Spinal cord (tissue), 10 donors: ENCODE results near the gene ACE2. TPM values are rescaled to one million over a fixed set of nuclear protein-coding genes. Genes with fewer than 3 reads are reported as not detected.

Experiments
- DNase-seq, 6 donors: peaks; one replicate each; pipeline versions ENCODE4 v3.0.0 to v3.0.0-alpha.2; 2013 to 2015; ENCODE audit warnings: low spot score in 6 of 6, low read depth in 4 of 6
- H3K27ac ChIP-seq: one replicate; pipeline ENCODE4 v1.5.1; 2013; ENCODE audit warnings: low read depth, low read length, control low read depth
- H3K27me3 ChIP-seq: one replicate; pipeline ENCODE4 v1.6.1; 2013; ENCODE audit warnings: low read length; ENCODE audit not compliant: control insufficient read depth, insufficient read depth
- H3K36me3 ChIP-seq: one replicate; pipeline ENCODE4 v1.6.1; 2013; ENCODE audit warnings: low read length; ENCODE audit not compliant: control insufficient read depth, insufficient read depth
- H3K4me1 ChIP-seq: one replicate; pipeline ENCODE4 v1.6.1; 2013; ENCODE audit warnings: low read length; ENCODE audit not compliant: control insufficient read depth, insufficient read depth
- H3K4me3 ChIP-seq: one replicate; pipeline ENCODE4 v1.5.1; 2013; ENCODE audit warnings: low read depth, low read length, control low read depth
- H3K9me3 ChIP-seq: one replicate; pipeline ENCODE4 v1.6.1; 2013; ENCODE audit warnings: low read length; ENCODE audit not compliant: control insufficient read depth, insufficient read depth
- WGBS: methylation state at CpG from one replicate; pipeline ENCODE4 v1.1.5; 2013; ENCODE audit warnings: missing lambda C conversion rate; ENCODE audit not compliant: insufficient coverage; 5-methylcytosine and 5-hydroxymethylcytosine counted together
- polyA plus RNA-seq, 2 donors: library from polyadenylated mRNA; unstranded; fragments of 120-200 nt; gene quantifications; one replicate each; pipeline ENCODE4 v1.2.1, GENCODE V29; 2013; ENCODE audit not compliant: insufficient read length in 2 of 2
- total RNA-seq, 2 donors: library from RNA; depleted of rRNA in 1 of 2; stranded (reverse); fragments of 120-200 nt in 1 of 2; fragments of >200 nt in 1 of 2; gene quantifications; one replicate each; pipeline versions ENCODE4 v1.2.3 to v1.2.4, GENCODE V29; 2013 to 2014
- donor health status: healthy.

The ACE2 gene
- total and polyA plus RNA-seq, 4 donors = 0.19 to 1.9 (median 0.29) TPM

- Histone ChIP-seq H3K9me3 (no peaks in the 10 kb centered on the region), H3K27ac (no peak overlapping the region), H3K4me3 (no peak overlapping the region), H3K4me1 (peaks cover 3% of the 10 kb centered on the region), H3K36me3 (no peaks in the 10 kb centered on the region), H3K27me3 (peaks cover 32% of the 10 kb centered on the region)
- 76% methylated on average over 5 of the region's 7 CpGs for WGBS
- DNase-seq = no peak
Observed at GRCh38 chrX:15563056-15563455, 37.7 kb downstream of the ACE2 start.

GRCh38 chrX:15560924-15561323, 39.8 kb downstream of the ACE2 start:
- no peaks in the 10 kb centered on the region for H3K4me1 ChIP-seq
- H3K9me3 ChIP-seq = no peaks in the 10 kb centered on the region
- no CpG with 5 or more reads among the region's 3 CpGs for WGBS
- DNase-seq = no peak
- H3K27ac ChIP-seq = no peak overlapping the region
- H3K36me3 ChIP-seq = no peaks in the 10 kb centered on the region
- peaks cover 28% of the 10 kb centered on the region for H3K27me3 ChIP-seq
- no peak overlapping the region for H3K4me3 ChIP-seq

GRCh38 chrX:15559227-15559626, 41.5 kb downstream of the ACE2 start:
- DNase-seq = no peak
- 80% methylated on average over 3 of the region's 3 CpGs for WGBS
- no peaks in the 10 kb centered on the region for H3K9me3 ChIP-seq
- H3K36me3 ChIP-seq = no peaks in the 10 kb centered on the region
- no peak overlapping the region for H3K4me3 ChIP-seq
- H3K4me1 ChIP-seq = no peaks in the 10 kb centered on the region
- peaks cover 18% of the 10 kb centered on the region for H3K27me3 ChIP-seq
- no peak overlapping the region for H3K27ac ChIP-seq

DNA sequence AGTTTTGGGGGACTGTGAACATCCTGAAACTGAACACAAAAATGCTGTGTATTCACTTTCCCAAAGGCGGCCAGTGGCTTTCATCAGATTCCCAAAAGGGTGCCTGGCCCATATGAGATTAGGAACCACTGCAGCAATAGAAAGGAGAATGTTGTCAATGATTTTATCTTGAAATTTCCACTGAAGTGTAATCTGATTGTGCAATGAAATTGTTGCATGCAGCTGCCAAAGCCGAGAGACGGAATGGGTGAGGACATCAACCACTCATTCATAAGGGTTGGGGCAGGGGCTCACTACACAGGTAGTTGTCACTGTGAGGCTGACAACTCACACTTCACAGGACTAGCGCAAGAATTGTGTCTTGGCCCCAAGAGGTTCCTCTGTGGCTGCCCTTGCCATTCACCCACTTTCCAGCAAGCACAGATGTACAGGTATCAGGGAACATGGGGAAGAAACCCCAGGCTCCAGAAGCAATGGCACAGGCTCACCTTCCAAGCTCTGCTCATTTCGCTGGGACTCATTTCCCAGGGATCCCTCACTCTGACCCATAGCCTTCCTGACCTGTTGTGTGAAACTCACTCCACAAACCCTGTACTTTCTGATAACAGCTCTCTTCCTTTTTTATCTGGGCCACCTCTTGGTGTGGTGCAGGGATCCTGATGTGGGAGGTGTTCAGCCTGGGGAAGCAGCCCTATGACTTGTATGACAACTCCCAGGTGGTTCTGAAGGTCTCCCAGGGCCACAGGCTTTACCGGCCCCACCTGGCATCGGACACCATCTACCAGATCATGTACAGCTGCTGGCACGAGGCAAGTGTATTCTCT, 51.4 kb downstream of the ACE2 start:
- Histone ChIP-seq H3K9me3 (no peaks in the 10 kb centered on the region), H3K36me3 (no peaks in the 10 kb centered on the region), H3K27ac (no peak overlapping the region), H3K27me3 (peaks cover 25% of the 10 kb centered on the region), H3K4me1 (no peaks in the 10 kb centered on the region), H3K4me3 (no peak overlapping the region)
- 75% methylated on average over 8 of the region's 8 CpGs for WGBS
- DNase-seq = no peak

DNA sequence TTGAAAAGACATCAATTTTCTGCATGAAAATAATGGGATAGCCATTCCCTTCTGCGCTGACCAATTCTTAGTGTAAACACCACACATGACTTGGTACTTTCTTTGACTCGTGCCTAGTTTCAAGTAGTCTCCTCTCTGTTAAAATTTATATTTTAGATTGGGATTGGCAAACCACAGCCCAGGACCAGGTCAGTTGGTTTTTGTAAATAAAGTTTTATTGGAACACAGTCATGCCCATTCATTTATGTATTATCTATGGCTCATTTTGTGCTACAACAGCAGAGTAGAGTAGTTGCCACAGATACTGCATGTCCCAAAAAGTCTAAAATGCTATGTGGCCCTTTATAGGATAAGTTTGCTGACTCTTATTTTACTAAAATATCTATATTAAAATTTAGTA, 53.4 kb downstream of the ACE2 start:
- H3K4me3 ChIP-seq = no peak overlapping the region
- no peaks in the 10 kb centered on the region for H3K9me3 ChIP-seq
- WGBS = no CpG with 5 or more reads among the region's 2 CpGs
- H3K27ac ChIP-seq = no peak overlapping the region
- no peaks in the 10 kb centered on the region for H3K4me1 ChIP-seq
- peaks cover 25% of the 10 kb centered on the region for H3K27me3 ChIP-seq
- DNase-seq = no peak
- no peaks in the 10 kb centered on the region for H3K36me3 ChIP-seq

DNA sequence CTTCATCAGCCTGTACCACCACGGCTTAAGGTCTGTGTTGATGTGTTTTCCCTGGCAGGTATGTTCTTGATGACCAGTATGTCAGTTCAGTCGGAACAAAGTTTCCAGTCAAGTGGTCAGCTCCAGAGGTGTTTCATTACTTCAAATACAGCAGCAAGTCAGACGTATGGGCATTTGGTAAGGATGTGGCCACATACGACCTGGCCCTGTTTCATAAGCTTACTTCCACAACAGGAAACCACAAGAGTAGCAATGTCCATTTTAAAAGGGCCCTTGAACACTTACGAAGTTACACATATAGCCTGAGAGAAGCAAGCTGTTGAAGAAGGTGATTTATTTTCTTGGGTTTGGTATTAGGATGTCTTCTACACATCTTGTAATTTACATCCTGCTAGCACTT, 54.0 kb downstream of the ACE2 start:
- peaks cover 25% of the 10 kb centered on the region for H3K27me3 ChIP-seq
- no CpG with 5 or more reads among the region's 5 CpGs for WGBS
- H3K27ac ChIP-seq = no peak overlapping the region
- no peak overlapping the region for H3K4me3 ChIP-seq
- no peak for DNase-seq
- no peaks in the 10 kb centered on the region for H3K4me1 ChIP-seq
- H3K9me3 ChIP-seq = no peaks in the 10 kb centered on the region
- no peaks in the 10 kb centered on the region for H3K36me3 ChIP-seq

GRCh38 chrX:15530318-15530717, 70.4 kb downstream of the ACE2 start:
- H3K27ac ChIP-seq = no peak overlapping the region
- H3K4me1 ChIP-seq = no peaks in the 10 kb centered on the region
- H3K36me3 ChIP-seq = no peaks in the 10 kb centered on the region
- no CpG with 5 or more reads among the region's 6 CpGs for WGBS
- no peak for DNase-seq
- H3K4me3 ChIP-seq = no peak overlapping the region
- H3K27me3 ChIP-seq = peaks cover 31% of the 10 kb centered on the region
- H3K9me3 ChIP-seq = no peaks in the 10 kb centered on the region

DNA sequence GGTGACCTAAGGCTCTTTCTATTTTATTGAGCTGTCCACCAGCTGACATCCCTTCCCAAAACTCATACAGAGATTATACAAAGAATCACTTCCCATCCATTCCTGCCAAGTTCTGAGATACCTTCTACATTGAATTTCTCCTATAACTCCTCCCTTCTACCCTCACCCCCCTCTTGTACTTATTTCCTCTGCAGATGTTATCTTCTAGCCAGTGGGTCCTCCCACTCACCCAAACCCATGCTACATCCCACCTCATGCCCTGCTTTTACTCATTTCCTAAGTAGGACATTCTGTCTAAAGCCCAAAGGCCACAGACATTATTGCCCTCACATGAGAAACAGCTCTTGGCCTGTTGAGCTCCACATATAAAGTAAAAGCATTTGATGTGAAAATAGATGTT, 71.6 kb downstream of the ACE2 start:
- DNase-seq = no peak
- Histone ChIP-seq H3K4me1 (no peaks in the 10 kb centered on the region), H3K27ac (no peak overlapping the region), H3K36me3 (no peaks in the 10 kb centered on the region), H3K9me3 (no peaks in the 10 kb centered on the region), H3K4me3 (no peak overlapping the region), H3K27me3 (peaks cover 29% of the 10 kb centered on the region)

- Histone ChIP-seq H3K27ac (no peak overlapping the region), H3K36me3 (no peaks in the 10 kb centered on the region), H3K9me3 (no peaks in the 10 kb centered on the region), H3K4me1 (no peaks in the 10 kb centered on the region), H3K4me3 (no peak overlapping the region), H3K27me3 (peaks cover 38% of the 10 kb centered on the region)
- no peak for DNase-seq
- no CpG with 5 or more reads among the region's 8 CpGs for WGBS
Observed at GRCh38 chrX:15525664-15526416, 74.9 kb downstream of the ACE2 start.

GRCh38 chrX:15524417-15524816, 76.3 kb downstream of the ACE2 start:
- Histone ChIP-seq H3K9me3 (no peaks in the 10 kb centered on the region), H3K4me3 (no peak overlapping the region), H3K27ac (no peak overlapping the region), H3K36me3 (no peaks in the 10 kb centered on the region), H3K27me3 (peaks cover 32% of the 10 kb centered on the region), H3K4me1 (no peaks in the 10 kb centered on the region)
- no peak for DNase-seq
